ENCODE data around the gene RPS15. TPM values are rescaled to one million over a fixed set of nuclear protein-coding genes. Genes with fewer than 3 reads are reported as not detected.

The RPS15 gene
- total RNA-seq, 1 donor from 2014 or later, result 614 TPM

DNA sequence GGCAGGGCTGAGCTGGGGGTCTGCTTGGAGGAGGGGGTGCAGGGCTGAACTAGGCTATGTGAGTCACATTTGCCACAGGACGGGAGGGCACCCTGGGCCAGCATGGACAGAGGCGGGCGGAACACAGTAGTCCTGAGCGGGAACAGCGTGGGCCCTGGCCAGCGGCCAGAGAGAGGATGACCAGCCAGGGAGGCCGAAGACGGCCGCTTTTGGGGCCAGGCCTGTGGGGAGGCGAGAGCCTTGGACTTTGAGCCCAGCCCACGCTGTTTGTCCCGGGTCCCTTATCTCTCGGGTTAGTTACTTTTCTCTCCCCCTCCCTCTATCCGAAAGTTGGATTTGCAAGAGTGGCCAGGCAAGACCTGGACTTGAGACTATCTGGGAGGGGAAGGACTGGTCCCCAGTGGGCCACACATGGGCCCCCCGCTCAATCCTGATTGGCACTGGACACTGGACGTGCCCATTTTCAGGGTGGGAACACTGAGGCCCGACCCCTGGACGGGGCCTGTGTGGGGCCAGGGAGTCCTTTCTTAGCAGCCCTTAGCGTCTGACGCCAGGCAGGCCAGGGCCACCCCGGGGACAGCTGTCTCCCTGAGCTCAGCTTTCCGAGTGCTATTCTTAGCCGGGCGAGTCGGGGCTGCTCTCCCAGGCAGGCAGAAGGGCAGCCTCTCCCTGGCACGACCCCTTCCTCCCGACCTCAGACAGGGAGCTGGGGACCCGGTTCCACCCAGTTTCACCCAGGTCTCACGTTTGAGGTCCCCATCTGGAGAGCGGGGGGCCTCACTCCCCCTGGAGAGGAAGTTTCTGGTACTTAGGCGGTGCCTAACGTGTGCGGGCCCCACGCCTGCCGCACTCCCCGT is 37.7 kb upstream of the RPS15 start:
- TF ChIP-seq, protein P1, sequence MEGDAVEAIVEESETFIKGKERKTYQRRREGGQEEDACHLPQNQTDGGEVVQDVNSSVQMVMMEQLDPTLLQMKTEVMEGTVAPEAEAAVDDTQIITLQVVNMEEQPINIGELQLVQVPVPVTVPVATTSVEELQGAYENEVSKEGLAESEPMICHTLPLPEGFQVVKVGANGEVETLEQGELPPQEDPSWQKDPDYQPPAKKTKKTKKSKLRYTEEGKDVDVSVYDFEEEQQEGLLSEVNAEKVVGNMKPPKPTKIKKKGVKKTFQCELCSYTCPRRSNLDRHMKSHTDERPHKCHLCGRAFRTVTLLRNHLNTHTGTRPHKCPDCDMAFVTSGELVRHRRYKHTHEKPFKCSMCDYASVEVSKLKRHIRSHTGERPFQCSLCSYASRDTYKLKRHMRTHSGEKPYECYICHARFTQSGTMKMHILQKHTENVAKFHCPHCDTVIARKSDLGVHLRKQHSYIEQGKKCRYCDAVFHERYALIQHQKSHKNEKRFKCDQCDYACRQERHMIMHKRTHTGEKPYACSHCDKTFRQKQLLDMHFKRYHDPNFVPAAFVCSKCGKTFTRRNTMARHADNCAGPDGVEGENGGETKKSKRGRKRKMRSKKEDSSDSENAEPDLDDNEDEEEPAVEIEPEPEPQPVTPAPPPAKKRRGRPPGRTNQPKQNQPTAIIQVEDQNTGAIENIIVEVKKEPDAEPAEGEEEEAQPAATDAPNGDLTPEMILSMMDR (IDR thresholded peaks at IDR 0.05), result no peak
- DNase-seq (ENCODE audit: low spot score), result no peak
- H3K4me3 Mint-ChIP-seq (ENCODE audit: unreplicated experiment), result peak overlapping the region; percentile 69
- no peaks in the 10 kb centered on the region for H3K27me3 Mint-ChIP-seq (ENCODE audit: low read depth)
- peak overlapping the region; percentile 36 for H3K27ac Mint-ChIP-seq (ENCODE audit: unreplicated experiment)
- no peaks in the 10 kb centered on the region for H3K36me3 Mint-ChIP-seq (ENCODE audit: low read depth)
- no peaks in the 10 kb centered on the region for H3K9me3 Mint-ChIP-seq (ENCODE audit: low read depth)
- H3K4me1 Mint-ChIP-seq (ENCODE audit: low read depth), result peaks cover 6% of the 10 kb centered on the region

DNA sequence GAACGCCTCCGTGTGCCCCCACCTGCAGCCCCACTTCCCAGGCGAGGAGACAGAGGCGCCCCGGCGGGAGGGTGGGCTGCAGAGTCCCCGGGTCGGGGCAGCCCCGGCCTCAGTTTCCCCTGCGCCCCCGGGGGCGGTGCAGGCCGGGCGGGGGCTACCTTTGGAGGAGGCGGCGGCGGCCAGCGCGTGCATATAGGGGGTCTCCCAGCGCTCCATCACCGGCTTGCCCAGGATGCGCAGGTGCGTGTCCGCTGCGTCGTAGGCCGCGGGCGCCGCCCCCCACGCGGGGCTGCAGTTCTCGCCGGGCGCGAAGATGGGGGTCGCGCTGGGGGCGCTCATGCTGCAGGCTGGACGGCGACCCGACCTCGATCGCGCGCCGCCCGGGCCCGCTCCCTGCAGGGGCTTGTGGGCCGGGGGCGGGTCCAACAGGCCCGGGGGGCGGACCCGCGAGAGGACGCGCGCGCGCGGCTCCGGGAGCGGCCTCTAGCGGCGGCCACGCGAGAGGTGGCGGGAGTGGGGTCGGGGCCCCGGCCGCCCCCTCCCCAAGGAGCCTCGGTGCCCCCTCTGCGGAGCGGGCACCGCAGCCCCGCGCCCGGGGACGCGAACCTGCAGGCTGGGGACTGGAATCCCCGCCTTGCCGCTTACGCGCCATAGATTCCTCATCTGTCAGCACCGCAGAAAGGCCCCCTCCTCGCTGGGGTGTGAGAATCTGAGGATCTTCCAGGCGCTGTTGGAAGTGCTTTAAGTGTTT is 36.9 kb upstream of the RPS15 start, which contains the start of gene GAMT:
GAMT (minus strand) TSS at position 405 of the 751 bp plus-strand sequence; CDS start at position 339, 66 bp downstream.
- Mint-ChIP-seq H3K9me3 (ENCODE audit: low read depth) (no peaks in the 10 kb centered on the region), H3K4me1 (ENCODE audit: low read depth) (peaks cover 6% of the 10 kb centered on the region), H3K27ac (ENCODE audit: unreplicated experiment) (peak within 1 kb of the TSS; percentile 36), H3K27me3 (ENCODE audit: low read depth) (no peaks in the 10 kb centered on the region), H3K36me3 (ENCODE audit: low read depth) (no peaks in the 10 kb centered on the region), H3K4me3 (ENCODE audit: unreplicated experiment) (peak within 1 kb of the TSS; percentile 69)
- TF ChIP-seq, protein P1 (IDR thresholded peaks at IDR 0.05), result peak; percentile 80
- no peak for DNase-seq (ENCODE audit: low spot score)

DNA sequence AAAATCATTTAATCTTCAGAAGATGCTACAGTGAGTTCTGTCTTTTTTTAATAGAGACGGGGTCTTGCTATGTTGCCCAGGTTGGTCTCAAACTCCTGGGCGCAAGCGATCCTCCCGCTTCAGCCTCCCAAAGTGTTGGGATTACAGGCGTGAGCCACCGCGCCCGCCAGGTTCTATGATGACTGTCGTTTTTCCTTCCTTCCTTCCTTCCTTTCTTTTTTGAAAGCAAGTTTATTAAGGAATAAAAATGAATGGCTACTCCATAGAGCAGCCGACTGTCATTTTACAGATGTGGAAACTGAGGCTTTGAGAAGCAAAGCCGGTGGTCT is 36.3 kb upstream of the RPS15 start:
- TF ChIP-seq, protein P1 (IDR thresholded peaks at IDR 0.05), result peak; percentile 38
- no peak for DNase-seq (ENCODE audit: low spot score)
- no peak overlapping the region for H3K27ac Mint-ChIP-seq (ENCODE audit: unreplicated experiment)
- peaks cover 10% of the 10 kb centered on the region for H3K4me1 Mint-ChIP-seq (ENCODE audit: low read depth)
- no peaks in the 10 kb centered on the region for H3K9me3 Mint-ChIP-seq (ENCODE audit: low read depth)
- H3K36me3 Mint-ChIP-seq (ENCODE audit: low read depth), result no peaks in the 10 kb centered on the region
- peak overlapping the region; percentile 52 for H3K4me3 Mint-ChIP-seq (ENCODE audit: unreplicated experiment)
- H3K27me3 Mint-ChIP-seq (ENCODE audit: low read depth), result no peaks in the 10 kb centered on the region

DNA sequence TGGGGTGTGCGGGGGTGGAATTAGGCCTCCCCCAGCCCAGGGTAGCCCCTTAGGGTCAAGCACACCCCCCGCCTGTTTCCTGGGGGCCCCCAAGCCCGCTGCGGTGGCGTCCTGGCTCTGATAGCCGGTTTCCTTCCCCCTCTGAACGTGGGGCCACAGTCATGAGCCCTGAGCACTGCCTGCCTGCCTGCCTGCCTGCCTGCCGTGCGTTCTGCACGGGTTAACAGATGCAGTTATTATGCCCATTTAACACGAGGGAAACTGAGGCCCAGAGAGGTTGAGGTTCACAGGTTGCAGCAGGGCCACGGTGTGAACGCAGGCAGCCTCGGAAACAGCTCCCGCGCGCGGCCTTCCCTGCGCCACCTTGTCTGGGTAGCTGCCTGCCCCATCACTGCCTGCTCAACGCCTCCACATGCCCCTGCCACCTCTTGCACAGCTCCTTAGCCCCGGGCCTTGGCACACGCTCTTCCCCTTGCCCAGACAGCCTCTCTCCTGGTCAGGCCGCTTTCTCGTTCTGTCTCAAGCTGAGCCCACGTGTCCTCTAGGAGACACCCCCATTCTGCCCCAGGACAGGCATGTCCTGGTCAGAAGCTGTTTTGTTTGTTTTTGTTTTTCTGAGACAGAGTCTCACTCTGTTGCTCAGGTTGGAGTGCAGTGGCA is 35.7 kb upstream of the RPS15 start:
- peaks cover 10% of the 10 kb centered on the region for H3K4me1 Mint-ChIP-seq (ENCODE audit: low read depth)
- H3K27me3 Mint-ChIP-seq (ENCODE audit: low read depth), result no peaks in the 10 kb centered on the region
- TF ChIP-seq, protein P1 (IDR thresholded peaks at IDR 0.05), result no peak
- DNase-seq (ENCODE audit: low spot score), result no peak
- peak overlapping the region; percentile 61 for H3K4me3 Mint-ChIP-seq (ENCODE audit: unreplicated experiment)
- H3K9me3 Mint-ChIP-seq (ENCODE audit: low read depth), result no peaks in the 10 kb centered on the region
- H3K36me3 Mint-ChIP-seq (ENCODE audit: low read depth), result no peaks in the 10 kb centered on the region
- H3K27ac Mint-ChIP-seq (ENCODE audit: unreplicated experiment), result no peak overlapping the region

Data from chondrocyte (in vitro differentiated cells).